GM12801 (cell line): ENCODE measurements around the gene DNAJC18.

ENCODE experiments used
- CTCF ChIP-seq: IDR thresholded peaks from one replicate; pipeline ENCODE4 v1.5.1; 2011; ENCODE audit warnings: control low read depth; ENCODE audit not compliant: insufficient read length; ENCODE audit errors: extremely low read depth

DNAJC18 gene

GRCh38 chr5:139415221-139415861 lies 24.0 kb downstream of the DNAJC18 start:
- TF ChIP-seq CTCF, result no peak

GRCh38 chr5:139414581-139415130 lies 24.7 kb downstream of the DNAJC18 start:
- TF ChIP-seq CTCF, result no peak

GRCh38 chr5:139413963-139414362 lies 25.4 kb downstream of the DNAJC18 start:
- TF ChIP-seq CTCF, result no peak

GRCh38 chr5:139413153-139413552 lies 26.2 kb downstream of the DNAJC18 start:
- TF ChIP-seq CTCF, result no peak

- no peak for TF ChIP-seq CTCF
These were observed 28.1 kb downstream of the DNAJC18 start for GRCh38 chr5:139410993-139411828.

- TF ChIP-seq CTCF, result no peak
These were observed 29.0 kb downstream of the DNAJC18 start for GRCh38 chr5:139410121-139410992.

GRCh38 chr5:139408191-139408590 lies 31.1 kb downstream of the DNAJC18 start:
- no peak for TF ChIP-seq CTCF
